HEK293 (cell line): ENCODE data around the gene PTPRN2.

Experiments used
- CTCF ChIA-PET: fragments of 350-600 bp; formaldehyde crosslinking; extraction: SDS; loops from one replicate; lab custom pipeline; 2021; ENCODE audit warnings: antibody characterized with exemption; lab: Yijun Ruan, JAX
- POLR2A ChIA-PET: fragments of 300-600 bp; formaldehyde crosslinking; extraction: SDS; loops from one replicate; lab custom pipeline; 2020; ENCODE audit warnings: antibody characterized with exemption, inconsistent platforms; lab: Yijun Ruan, JAX
- H3K27ac ChIP-seq: fragments of 200-500 bp; sonication (Bioruptor generic); 2 replicates; pipeline ENCODE4 v1.5.1; 2014; ENCODE audit warnings: low read depth, low read length, control low read depth, inconsistent platforms; ENCODE audit errors: extremely low read depth
- H3K36me3 ChIP-seq, 2 experiments: fragments of 200-500 bp in 1 of 2; sonication (Bioruptor generic) in 1 of 2; 1 replicate in 1 of 2; 2 replicates in 1 of 2; pipeline ENCODE4 v1.5.1; 2014 to 2017; ENCODE audit warnings: inconsistent platforms in 2 of 2, low read length in 2 of 2; ENCODE audit not compliant: control insufficient read depth in 2 of 2, insufficient read depth in 1 of 2
- H3K4me1 ChIP-seq: fragments of 200-500 bp; sonication (Bioruptor generic); 2 replicates; pipeline ENCODE4 v1.5.1; 2014; ENCODE audit warnings: mild to moderate bottlenecking, low read length, inconsistent platforms; ENCODE audit not compliant: control insufficient read depth, insufficient read depth
- H3K4me3 ChIP-seq: 2 replicates; pipeline ENCODE4 v1.5.1; 2011; ENCODE audit warnings: low read depth, mild to moderate bottlenecking, control low read depth, low read length, moderate library complexity
- H3K9me3 ChIP-seq: fragments of 200-500 bp; sonication (Bioruptor generic); 2 replicates; pipeline ENCODE4 v1.5.1; 2014; ENCODE audit warnings: low read depth, low read length, inconsistent platforms; ENCODE audit not compliant: control insufficient read depth, insufficient read depth
- BCL11A ChIP-seq: fragments of 450-650 bp; formaldehyde crosslinking; IDR thresholded peaks from 2 replicates; pipeline ENCODE4 v1.5.1; 2016; ENCODE audit warnings: low read depth, missing biosample characterization, missing genetic modification characterization
- EGR2 ChIP-seq: fragments of 450-650 bp; formaldehyde crosslinking; IDR thresholded peaks from 2 replicates; pipeline ENCODE4 v1.5.1; 2016; ENCODE audit warnings: low read depth, missing biosample characterization, missing genetic modification characterization
- GLIS1 ChIP-seq: fragments of 450-650 bp; formaldehyde crosslinking; IDR thresholded peaks from 2 replicates; pipeline ENCODE4 v1.5.1; 2016; ENCODE audit warnings: missing biosample characterization, missing genetic modification characterization
- PBX3 ChIP-seq: sonication (generic); formaldehyde crosslinking; IDR thresholded peaks from 2 replicates; pipeline ENCODE4 v1.8.1; 2022; ENCODE audit warnings: mild to moderate bottlenecking, moderate library complexity, missing genetic modification reagents
- SCRT2 ChIP-seq: fragments of 450-650 bp; formaldehyde crosslinking; IDR thresholded peaks from 2 replicates; pipeline ENCODE4 v1.5.1; 2016; ENCODE audit warnings: missing biosample characterization, missing genetic modification characterization
- TCF7L2 ChIP-seq: IDR thresholded peaks from 2 replicates; pipeline ENCODE4 v1.6.1; 2011; ENCODE audit warnings: low read depth, mild to moderate bottlenecking, inconsistent platforms, low read length, moderate library complexity, borderline replicate concordance
- ZBTB11 ChIP-seq: fragments of 450-650 bp; formaldehyde crosslinking; conservative IDR thresholded peaks from 2 replicates; pipeline ENCODE4 v1.5.1; 2016; ENCODE audit warnings: low read depth, missing biosample characterization, missing genetic modification characterization
- ZBTB17 ChIP-seq: fragments of 450-650 bp; formaldehyde crosslinking; IDR thresholded peaks from 2 replicates; pipeline ENCODE4 v1.5.1; 2016; ENCODE audit warnings: missing biosample characterization, missing genetic modification characterization
- ZBTB26 ChIP-seq: fragments of 450-650 bp; formaldehyde crosslinking; optimal IDR thresholded peaks from 2 replicates; pipeline ENCODE3; 2016; ENCODE audit warnings: missing biosample characterization, mild to moderate bottlenecking, missing genetic modification characterization
- ZBTB8A ChIP-seq: fragments of 450-650 bp; formaldehyde crosslinking; IDR thresholded peaks from 2 replicates; pipeline ENCODE4 v1.5.1; 2016; ENCODE audit warnings: missing biosample characterization, missing genetic modification characterization
- ZFHX2 ChIP-seq: fragments of 450-650 bp; formaldehyde crosslinking; conservative IDR thresholded peaks from 2 replicates; pipeline ENCODE4 v1.5.1; 2016; ENCODE audit warnings: missing biosample characterization, missing genetic modification characterization
- ZNF112 ChIP-seq: fragments of 450-650 bp; formaldehyde crosslinking; IDR thresholded peaks from 2 replicates; pipeline ENCODE4 v1.5.0; 2017; ENCODE audit warnings: missing biosample characterization, missing genetic modification characterization
- ZNF114 ChIP-seq: fragments of 450-650 bp; formaldehyde crosslinking; IDR thresholded peaks from 2 replicates; pipeline ENCODE4 v1.5.0; 2017; ENCODE audit warnings: missing biosample characterization, missing genetic modification characterization
- ZNF121 ChIP-seq: fragments of 450-650 bp; formaldehyde crosslinking; IDR thresholded peaks from 2 replicates; pipeline ENCODE4 v1.5.1; 2016; ENCODE audit warnings: missing biosample characterization, missing genetic modification characterization
- ZNF24 ChIP-seq: fragments of 450-650 bp; formaldehyde crosslinking; IDR thresholded peaks from 2 replicates; pipeline ENCODE4 v1.5.1; 2016; ENCODE audit warnings: missing biosample characterization, missing genetic modification characterization
- ZNF366 ChIP-seq: fragments of 450-650 bp; formaldehyde crosslinking; conservative IDR thresholded peaks from 2 replicates; pipeline ENCODE4 v1.5.1; 2016; ENCODE audit warnings: missing biosample characterization, missing genetic modification characterization
- ZNF394 ChIP-seq: fragments of 450-650 bp; formaldehyde crosslinking; IDR thresholded peaks from 2 replicates; pipeline ENCODE4 v1.5.1; 2016; ENCODE audit warnings: missing biosample characterization, missing genetic modification characterization, mild to moderate bottlenecking, moderate library complexity, borderline replicate concordance
- ZNF48 ChIP-seq: fragments of 450-650 bp; formaldehyde crosslinking; IDR thresholded peaks from 2 replicates; pipeline ENCODE4 v1.5.1; 2016; ENCODE audit warnings: missing biosample characterization, missing genetic modification characterization
- ZNF544 ChIP-seq: fragments of 450-650 bp; formaldehyde crosslinking; IDR thresholded peaks from 2 replicates; pipeline ENCODE4 v1.5.0; 2017; ENCODE audit warnings: missing biosample characterization, missing genetic modification characterization
- ZNF549 ChIP-seq: fragments of 450-650 bp; IDR thresholded peaks from 2 replicates; pipeline ENCODE4 v1.5.1; 2018; ENCODE audit warnings: missing biosample characterization, missing genetic modification characterization, mild to moderate bottlenecking, inconsistent platforms, moderate library complexity
- ZNF658 ChIP-seq: fragments of 450-650 bp; formaldehyde crosslinking; IDR thresholded peaks from 2 replicates; pipeline ENCODE4; 2016; ENCODE audit warnings: missing biosample characterization, missing genetic modification characterization
- ZNF670 ChIP-seq: fragments of 450-650 bp; formaldehyde crosslinking; IDR thresholded peaks from 2 replicates; pipeline ENCODE4 v1.5.1; 2016; ENCODE audit warnings: missing biosample characterization, missing genetic modification characterization, low read depth
- ZNF704 ChIP-seq: fragments of 450-650 bp; formaldehyde crosslinking; IDR thresholded peaks from 2 replicates; pipeline ENCODE4 v1.5.1; 2016; ENCODE audit warnings: missing biosample characterization, missing genetic modification characterization
- ZSCAN30 ChIP-seq: fragments of 450-650 bp; IDR thresholded peaks from 2 replicates; pipeline ENCODE4 v1.5.1; 2018; ENCODE audit warnings: missing biosample characterization, mild to moderate bottlenecking, missing genetic modification characterization, moderate library complexity

The PTPRN2 gene

GRCh38 chr7:157768198-157768597, 819.4 kb downstream of the PTPRN2 start (continued):
- TF ChIP-seq ZNF704 (tag by site-specific recombination) (no peak), ZFHX2 (tag by site-specific recombination) (no peak), ZNF112 (tag by site-specific recombination) (no peak), ZNF658 (no peak), ZNF670 (tag by site-specific recombination) (no peak), ZNF549 (tag by site-specific recombination) (no peak), ZNF48 (tag by site-specific recombination) (no peak), TCF7L2 (no peak)

GRCh38 chr7:157767506-157768197, 820.0 kb downstream of the PTPRN2 start:
- H3K27ac ChIP-seq, result no peak overlapping the region
- no peaks in the 10 kb centered on the region for H3K9me3 ChIP-seq
- no peak overlapping the region for H3K4me3 ChIP-seq
- POLR2A ChIA-PET, result no interaction called here
- no peaks in the 10 kb centered on the region for H3K36me3 ChIP-seq
- TF ChIP-seq ZNF121 (tag by site-specific recombination) (no peak), PBX3 (CRISPR knock-in tag) (no peak), GLIS1 (tag by site-specific recombination) (no peak), ZBTB11 (tag by site-specific recombination) (no peak), SCRT2 (no peak)
- no peaks in the 10 kb centered on the region for H3K4me1 ChIP-seq
- CTCF ChIA-PET, result no interaction called here

GRCh38 chr7:157766098-157766497, 821.5 kb downstream of the PTPRN2 start:
- TF ChIP-seq ZBTB26 (tag by site-specific recombination) (no peak), ZNF544 (tag by site-specific recombination) (0 out of 2 replicates have a peak, but pooled peaks have one; percentile 31), ZNF394 (tag by site-specific recombination) (no peak), BCL11A (tag by site-specific recombination) (no peak), ZSCAN30 (tag by site-specific recombination) (no peak), ZBTB17 (peak; percentile 98), ZBTB8A (tag by site-specific recombination) (no peak), EGR2 (peak; percentile 14; the same call in 1 of the 2 replicates), ZNF114 (no peak), ZNF24 (tag by site-specific recombination) (no peak), ZNF366 (tag by site-specific recombination) (peak; percentile 90)
- Histone ChIP-seq H3K4me1 (no peaks in the 10 kb centered on the region), H3K36me3 (no peaks in the 10 kb centered on the region), H3K9me3 (no peaks in the 10 kb centered on the region), H3K4me3 (no peak overlapping the region), H3K27ac (no peak overlapping the region)
- ChIA-PET CTCF (no interaction called here), POLR2A (interaction anchor here (0.6 kb wide), 1 partner anchor 1903 kb away, joined by 3 read pairs; no protein-coding TSS in a partner anchor)
